Activated CD8-positive, alpha-beta T cell treated with anti-CD3 and anti-CD28 coated beads, Interleukin-2, amount 10 ng/mL, durations not matched to agents 7 days and 5 days (primary cell): Measurements from ENCODE around the gene IL1R1. TPM values are rescaled to one million over a fixed set of nuclear protein-coding genes. Genes with fewer than 3 reads are reported as not detected.

ENCODE experiments used
- ATAC-seq: fragments of 150-1000 bp; cut with Tn5 transposase; one replicate; pipeline ENCODE4 v1.10.0; 2021; ENCODE audit warnings: moderate library complexity
- CTCF ChIA-PET: fragments of 350-600 bp; sonication (Branson Sonifier 250); formaldehyde crosslinking; loops from one replicate; lab custom pipeline; 2021; ENCODE audit warnings: antibody characterized with exemption; lab: Charles Lee
- POLR2A ChIA-PET: fragments of 350-600 bp; sonication (Branson Sonifier 250); formaldehyde crosslinking; loops from one replicate; lab custom pipeline; 2021; ENCODE audit warnings: antibody characterized with exemption; lab: Charles Lee
- DNase-seq: peaks from one replicate; pipeline ENCODE4 v3.0.0-alpha.2; 2020
- H3K27ac Mint-ChIP-seq: one replicate; pipeline ENCODE4 v1.8.0; 2021; ENCODE audit warnings: mild to moderate bottlenecking, mixed read lengths
- H3K27me3 Mint-ChIP-seq: one replicate; pipeline ENCODE4 v1.8.0; 2021; ENCODE audit warnings: low read depth, mixed read lengths
- H3K36me3 Mint-ChIP-seq: one replicate; pipeline ENCODE4 v1.8.0; 2021; ENCODE audit warnings: low read depth, mixed read lengths
- H3K4me1 Mint-ChIP-seq: one replicate; pipeline ENCODE4 v1.8.0; 2021; ENCODE audit warnings: low read depth, mixed read lengths
- H3K4me3 Mint-ChIP-seq: one replicate; pipeline ENCODE4 v1.8.0; 2021; ENCODE audit warnings: mild to moderate bottlenecking, mixed read lengths
- H3K9me3 Mint-ChIP-seq: one replicate; pipeline ENCODE4 v1.8.0; 2022; ENCODE audit warnings: mixed read lengths; ENCODE audit not compliant: insufficient read depth
- total RNA-seq, 2 experiments: library from RNA; stranded (reverse); gene quantifications; one replicate each; pipeline ENCODE4 v1.2.3, GENCODE V29; 2021

The IL1R1 gene
- total RNA-seq, 2 experiments from 2014 or later, result not detected

GRCh38 chr2:102191501-102191900, 49.0 kb downstream of the IL1R1 start:
- CTCF ChIA-PET, result no interaction called here
- ATAC-seq (no peak), DNase-seq (no peak)
- Mint-ChIP-seq H3K27me3 (peaks cover 17% of the 10 kb centered on the region), H3K36me3 (no peaks in the 10 kb centered on the region), H3K27ac (no peak overlapping the region), H3K4me1 (peaks cover 4% of the 10 kb centered on the region), H3K4me3 (no peak overlapping the region), H3K9me3 (peaks cover 4% of the 10 kb centered on the region)
- POLR2A ChIA-PET, result no interaction called here

DNA sequence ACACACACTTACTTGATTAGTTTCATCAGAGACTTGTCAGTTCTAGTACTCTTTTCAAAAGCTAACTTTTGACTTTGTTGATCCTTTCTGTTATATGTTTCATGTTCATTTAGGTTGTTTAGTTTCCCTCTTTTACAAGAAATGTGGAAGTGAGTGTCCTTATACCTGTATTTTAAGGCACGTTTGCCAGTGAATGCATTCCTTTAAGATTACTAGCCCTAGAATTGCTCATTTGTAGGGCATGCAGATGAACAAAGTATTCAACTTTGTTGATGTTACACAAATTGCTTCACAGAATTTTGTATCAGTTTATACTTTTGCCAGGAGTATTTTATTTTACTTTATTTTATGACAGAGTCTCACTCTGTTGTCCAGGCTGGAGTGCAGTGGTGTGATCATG, 50.5 kb downstream of the IL1R1 start:
- Mint-ChIP-seq H3K4me3 (no peak overlapping the region), H3K36me3 (no peaks in the 10 kb centered on the region), H3K9me3 (peaks cover 4% of the 10 kb centered on the region), H3K27me3 (peaks cover 16% of the 10 kb centered on the region), H3K4me1 (peaks cover 12% of the 10 kb centered on the region), H3K27ac (no peak overlapping the region)
- CTCF ChIA-PET, result no interaction called here
- POLR2A ChIA-PET, result no interaction called here
- ATAC-seq (no peak), DNase-seq (no peak)

DNA sequence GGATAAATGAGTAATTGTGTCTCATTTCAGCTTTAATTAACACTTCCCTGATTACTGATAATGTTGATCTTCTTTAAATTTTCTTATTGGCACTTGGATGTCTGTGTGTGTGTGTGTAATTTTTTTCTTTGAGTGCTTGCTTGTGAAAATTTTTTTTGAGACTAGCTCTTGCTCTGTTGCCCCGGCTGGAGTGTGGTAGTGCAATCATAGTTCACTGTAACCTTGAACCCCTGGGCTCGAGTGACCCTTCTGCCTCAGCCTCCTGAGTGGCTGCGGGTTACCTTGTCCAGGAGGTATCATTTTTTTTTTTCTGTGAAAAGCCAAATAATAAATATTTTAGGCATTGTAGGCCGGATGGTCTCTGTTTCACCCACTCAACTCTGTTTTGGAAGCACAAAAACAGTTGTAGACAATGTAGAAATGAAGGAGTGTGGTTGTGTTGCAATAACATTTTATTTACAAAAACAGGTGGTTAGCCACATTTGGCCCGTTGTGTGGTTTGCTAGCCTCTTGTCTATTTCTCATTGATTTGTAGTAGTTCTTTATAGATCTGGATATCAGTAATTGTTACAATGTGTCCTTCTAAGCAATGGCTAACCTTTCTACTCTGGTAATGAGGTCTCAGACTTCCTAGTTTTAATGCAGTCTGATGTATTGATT, 52.2 kb downstream of the IL1R1 start:
- Mint-ChIP-seq H3K27me3 (peaks cover 20% of the 10 kb centered on the region), H3K9me3 (no peaks in the 10 kb centered on the region), H3K36me3 (no peaks in the 10 kb centered on the region), H3K4me1 (peaks cover 22% of the 10 kb centered on the region), H3K4me3 (no peak overlapping the region), H3K27ac (no peak overlapping the region)
- POLR2A ChIA-PET, result interaction anchor here (0.7 kb wide), 1 partner anchor 27 kb away, joined by 3 read pairs; no protein-coding TSS in a partner anchor
- ATAC-seq, result no peak
- no peak for DNase-seq
- CTCF ChIA-PET, result no interaction called here

GRCh38 chr2:102197389-102198137, 55.0 kb downstream of the IL1R1 start:
- DNase-seq, result peak; percentile 45

DNA sequence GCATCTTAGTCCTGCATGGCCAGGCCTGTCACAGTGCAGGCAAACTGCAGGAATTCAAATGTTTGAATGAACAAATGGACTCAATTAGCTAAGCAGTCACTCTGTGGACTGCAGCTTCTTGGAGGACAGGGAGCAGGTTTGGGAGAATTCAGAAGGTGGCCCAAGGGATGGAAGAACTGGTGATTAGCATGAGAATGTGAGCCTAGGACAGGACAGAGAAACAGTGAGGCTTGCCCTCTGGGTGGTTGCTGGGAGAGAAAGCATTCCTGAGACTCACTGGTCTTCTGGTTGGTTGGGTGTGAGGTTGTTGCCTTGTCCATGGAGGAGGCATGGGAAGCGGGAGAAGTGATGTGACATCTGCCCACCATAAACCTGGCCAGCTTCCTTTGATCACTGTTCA, 58.0 kb downstream of the IL1R1 start:
- Mint-ChIP-seq H3K27ac (no peak overlapping the region), H3K4me1 (peaks cover 22% of the 10 kb centered on the region), H3K27me3 (peaks cover 13% of the 10 kb centered on the region), H3K9me3 (peaks cover 9% of the 10 kb centered on the region), H3K4me3 (no peak overlapping the region), H3K36me3 (no peaks in the 10 kb centered on the region)
- ATAC-seq (no peak), DNase-seq (no peak)
- POLR2A ChIA-PET, result no interaction called here
- CTCF ChIA-PET, result no interaction called here

More at GRCh38 chr2:102197389-102198137, 55.0 kb downstream of the IL1R1 start:
- ChIA-PET POLR2A (no interaction called here), CTCF (interaction anchor here (0.9 to 1.5 kb wide), 2 partner anchors 43 to 246 kb away, joined by 3 to 7 read pairs; no protein-coding TSS in a partner anchor)
- Mint-ChIP-seq H3K27me3 (peaks cover 13% of the 10 kb centered on the region), H3K9me3 (no peaks in the 10 kb centered on the region), H3K4me1 (peaks cover 22% of the 10 kb centered on the region), H3K27ac (no peak overlapping the region), H3K4me3 (no peak overlapping the region), H3K36me3 (no peaks in the 10 kb centered on the region)
- peak; percentile 63 for ATAC-seq

DNA sequence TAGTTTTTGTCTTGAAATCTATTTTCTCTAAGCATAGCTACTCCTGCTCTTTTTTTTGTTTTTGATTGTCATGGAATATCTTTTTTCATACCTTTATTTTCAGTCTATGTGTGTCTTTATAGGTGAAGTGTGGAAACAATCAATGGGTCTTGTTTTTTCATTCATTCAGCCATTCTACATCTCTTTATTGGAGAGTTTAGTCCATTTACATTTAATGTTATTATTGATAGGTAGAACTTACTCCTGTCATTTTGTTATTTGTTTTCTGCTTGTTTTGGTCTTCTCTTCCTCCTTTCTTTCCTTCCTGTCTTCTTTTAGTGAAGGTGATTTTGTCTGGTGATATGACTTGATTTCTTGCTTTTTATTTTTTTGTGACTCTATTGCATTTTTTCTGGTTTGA, 62.1 kb downstream of the IL1R1 start:
- no peak overlapping the region for H3K27ac Mint-ChIP-seq
- no peaks in the 10 kb centered on the region for H3K4me1 Mint-ChIP-seq
- POLR2A ChIA-PET, result no interaction called here
- peaks cover 13% of the 10 kb centered on the region for H3K9me3 Mint-ChIP-seq
- DNase-seq (no peak), ATAC-seq (no peak)
- H3K27me3 Mint-ChIP-seq, result peaks cover 6% of the 10 kb centered on the region
- H3K4me3 Mint-ChIP-seq, result no peak overlapping the region
- CTCF ChIA-PET, result interaction anchor here (1.7 kb wide), 1 partner anchor 36 kb away, joined by 4 read pairs; no protein-coding TSS in a partner anchor
- H3K36me3 Mint-ChIP-seq, result no peaks in the 10 kb centered on the region

GRCh38 chr2:102206666-102207341, 64.3 kb downstream of the IL1R1 start:
- Mint-ChIP-seq H3K27me3 (peaks cover 6% of the 10 kb centered on the region), H3K9me3 (peaks cover 13% of the 10 kb centered on the region), H3K4me3 (no peak overlapping the region), H3K4me1 (no peaks in the 10 kb centered on the region), H3K36me3 (no peaks in the 10 kb centered on the region), H3K27ac (no peak overlapping the region)
- ChIA-PET CTCF (interaction anchor here (1.3 kb wide), 1 partner anchor 34 kb away, joined by 3 read pairs; no protein-coding TSS in a partner anchor), POLR2A (no interaction called here)
- DNase-seq (no peak), ATAC-seq (no peak)

DNA sequence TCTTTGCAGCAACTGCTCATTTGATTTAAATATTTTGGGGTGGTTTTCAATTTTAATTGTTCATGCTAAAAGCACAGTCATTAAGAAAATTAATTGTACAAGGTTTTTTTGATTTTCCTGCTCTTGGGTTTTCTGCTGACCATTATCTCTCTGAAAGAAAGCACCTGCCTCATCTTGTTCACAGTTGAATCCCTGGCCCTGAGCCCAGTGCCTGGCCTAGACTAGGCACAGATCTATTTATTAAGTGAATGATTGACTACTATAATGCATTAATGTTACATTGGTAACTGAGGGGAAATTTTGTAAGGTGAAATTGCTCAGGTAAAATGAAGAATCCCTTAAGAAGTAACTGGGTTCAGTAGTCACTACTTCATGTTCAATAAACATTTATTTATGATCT, 66.2 kb downstream of the IL1R1 start:
- ChIA-PET CTCF (no interaction called here), POLR2A (no interaction called here)
- Mint-ChIP-seq H3K36me3 (no peaks in the 10 kb centered on the region), H3K27ac (no peak overlapping the region), H3K27me3 (peaks cover 6% of the 10 kb centered on the region), H3K4me1 (no peaks in the 10 kb centered on the region), H3K4me3 (no peak overlapping the region), H3K9me3 (peaks cover 13% of the 10 kb centered on the region)
- DNase-seq (no peak), ATAC-seq (no peak)

DNA sequence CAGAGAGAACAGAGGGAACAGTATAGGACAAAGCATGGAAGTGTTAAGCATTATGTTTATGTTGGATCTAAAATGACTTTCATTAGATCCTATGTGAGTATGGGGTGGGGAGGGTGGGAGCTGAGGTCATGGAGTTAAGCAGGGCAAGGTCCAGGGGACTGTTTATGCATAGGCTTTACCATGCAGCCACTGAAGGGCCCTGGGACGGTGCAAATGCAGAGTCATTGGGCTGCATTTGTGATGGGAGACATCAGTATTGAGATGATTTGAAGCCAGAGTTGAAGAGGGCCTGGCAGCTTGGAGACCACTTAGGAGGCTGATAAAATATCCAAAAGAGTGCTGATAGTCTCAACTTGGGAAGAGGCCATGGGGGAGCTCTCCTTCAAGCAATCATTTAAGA, 66.9 kb downstream of the IL1R1 start:
- Mint-ChIP-seq H3K4me1 (no peaks in the 10 kb centered on the region), H3K9me3 (peaks cover 13% of the 10 kb centered on the region), H3K4me3 (no peak overlapping the region), H3K27ac (no peak overlapping the region), H3K27me3 (peaks cover 6% of the 10 kb centered on the region), H3K36me3 (no peaks in the 10 kb centered on the region)
- ChIA-PET POLR2A (no interaction called here), CTCF (no interaction called here)
- ATAC-seq (no peak), DNase-seq (no peak)

DNA sequence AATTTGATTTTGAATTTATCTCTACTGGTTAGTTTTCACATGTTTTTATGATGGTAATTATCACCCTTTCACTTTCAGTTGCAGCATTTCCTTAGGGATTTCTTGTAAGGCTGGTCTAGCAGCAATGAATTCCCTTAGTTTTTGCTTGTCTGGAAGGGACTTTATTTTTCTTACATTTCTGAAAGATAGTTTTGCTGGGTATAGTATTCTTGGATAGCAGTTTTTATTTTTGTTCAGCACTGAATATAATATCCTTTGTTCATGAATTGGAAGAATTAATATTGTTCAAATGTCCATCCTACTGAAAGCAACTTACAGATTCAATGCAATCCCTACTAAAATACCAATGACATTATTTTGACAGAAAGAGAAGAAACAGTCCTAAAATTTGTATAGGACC, 74.5 kb downstream of the IL1R1 start:
- Mint-ChIP-seq H3K27me3 (peaks cover 3% of the 10 kb centered on the region), H3K36me3 (peaks cover 22% of the 10 kb centered on the region), H3K9me3 (peaks cover 25% of the 10 kb centered on the region), H3K4me3 (no peak overlapping the region), H3K4me1 (peaks cover 17% of the 10 kb centered on the region), H3K27ac (no peak overlapping the region)
- ATAC-seq (no peak), DNase-seq (no peak)
- CTCF ChIA-PET, result interaction anchor here (1.5 to 4.8 kb wide), 2 partner anchors 23 kb away, joined by 6 to 30 read pairs; no protein-coding TSS in a partner anchor
- POLR2A ChIA-PET, result no interaction called here

DNA sequence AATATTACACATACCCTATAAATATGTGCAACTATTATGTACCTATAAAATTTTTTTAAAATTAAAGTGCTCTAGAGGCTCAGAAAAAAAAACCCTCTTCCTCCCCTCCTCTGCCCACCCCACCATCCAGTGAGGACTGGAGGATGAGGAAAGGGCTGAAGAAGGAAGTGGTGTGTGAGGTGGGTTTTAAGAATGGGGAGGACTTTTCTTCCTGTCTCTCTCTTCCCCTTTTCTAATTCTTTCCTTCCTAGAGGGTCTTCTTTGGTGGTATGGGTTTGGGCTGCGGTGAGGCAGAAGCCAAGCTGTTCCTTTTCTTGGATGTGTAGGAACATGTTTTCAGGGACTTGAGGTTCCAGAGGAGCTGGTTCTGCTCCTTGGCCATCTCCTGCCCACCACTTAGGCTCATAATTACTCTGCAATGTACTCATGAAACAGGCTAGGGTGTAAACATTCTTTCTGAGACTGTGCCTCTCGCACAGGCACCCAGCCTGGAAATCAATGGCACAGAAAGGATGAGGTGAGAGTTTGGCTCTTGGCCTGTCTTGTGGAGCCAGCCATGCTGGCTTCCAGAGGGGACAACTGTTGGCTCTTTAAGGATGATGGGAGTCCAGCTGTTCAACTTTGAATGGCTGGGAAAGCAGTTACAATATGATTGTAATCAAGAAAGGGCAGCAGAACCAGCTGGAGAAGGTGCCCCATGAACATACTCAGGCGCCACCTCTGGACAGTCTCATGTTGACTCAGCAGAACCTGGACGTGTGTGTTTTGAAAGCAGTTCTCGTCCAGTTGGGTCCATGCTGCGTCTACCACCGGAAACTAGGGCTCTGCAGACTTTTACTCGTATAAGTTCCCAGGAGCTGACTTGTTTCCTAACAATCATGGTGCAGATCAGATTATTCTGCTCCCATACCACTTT, 82.5 kb downstream of the IL1R1 start:
- H3K27me3 Mint-ChIP-seq, result peaks cover 3% of the 10 kb centered on the region
- ChIA-PET POLR2A (no interaction called here), CTCF (interaction anchor here (2.1 kb wide), 1 partner anchor 16 kb away, joined by 21 read pairs; no protein-coding TSS in a partner anchor)
- peak overlapping the region; percentile 60 for H3K27ac Mint-ChIP-seq
- peaks cover 5% of the 10 kb centered on the region for H3K9me3 Mint-ChIP-seq
- peaks cover 61% of the 10 kb centered on the region for H3K4me1 Mint-ChIP-seq
- no peak overlapping the region for H3K4me3 Mint-ChIP-seq
- H3K36me3 Mint-ChIP-seq, result peaks cover 3% of the 10 kb centered on the region
- no peak for DNase-seq
- ATAC-seq, result no peak
